ENCODE data around the gene PIGX. TPM values are rescaled to one million over a fixed set of nuclear protein-coding genes. Genes with fewer than 3 reads are reported as not detected.

Gene PIGX
- total and polyA plus RNA-seq, 4 donors = 5.1 to 10.0 (median 6.6) TPM

DNA sequence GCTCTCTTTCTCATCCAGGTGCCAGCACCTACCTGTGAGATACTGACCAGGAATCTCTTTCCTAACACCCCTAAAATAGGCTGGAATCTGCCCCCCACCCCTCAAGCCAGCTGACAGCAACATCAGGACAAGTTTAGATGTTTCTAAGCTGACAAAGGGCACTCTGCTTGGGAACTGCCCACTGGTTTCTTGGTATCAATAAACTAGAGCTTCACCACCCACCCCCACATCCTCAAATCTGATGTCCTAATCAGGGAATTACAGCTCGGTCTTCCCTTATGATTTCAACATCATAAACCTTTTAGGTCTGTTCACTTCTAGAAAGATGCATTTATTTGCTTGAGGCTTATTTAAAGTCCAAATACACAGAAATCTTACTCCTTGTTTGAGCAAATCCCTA, 34.8 kb upstream of the PIGX start:
- H3K4me1 ChIP-seq (ENCODE audit: control insufficient read depth in 4 of 4, insufficient read depth in 4 of 4, low read length in 3 of 4) = no peaks in the 10 kb centered on the region
- 30% methylated on average over 1 of the region's 1 CpG for WGBS
- DNase-seq (ENCODE audit: low spot score) = no peak
- H3K27ac ChIP-seq (ENCODE audit: low read depth in 1 of 2, low read length in 2 of 2) = no peak overlapping the region
- H3K4me3 ChIP-seq (ENCODE audit: low read depth in 1 of 3, low read length in 3 of 3) = no peak overlapping the region
- no peak overlapping the region for H3K9ac ChIP-seq (ENCODE audit: low read depth in 1 of 2, low read length in 2 of 2)
- TF ChIP-seq JUND (IDR thresholded peaks at IDR 0.05) = no peak
- no peak for TF ChIP-seq YY1 (IDR thresholded peaks at IDR 0.05)
- no peaks in the 10 kb centered on the region for H3K36me3 ChIP-seq (ENCODE audit: control insufficient read depth in 4 of 4, insufficient read depth in 3 of 4, low read depth in 1 of 4, low read length in 3 of 4)
- peaks cover 0 to 4% (median 0%) of the 10 kb centered on the region in 4 donors for H3K27me3 ChIP-seq (ENCODE audit: control insufficient read depth in 4 of 4, insufficient read depth in 4 of 4, low read length in 3 of 4)
- H3K9me3 ChIP-seq (ENCODE audit: control insufficient read depth in 4 of 4, low read length in 3 of 4) = no peaks in the 10 kb centered on the region

DNA sequence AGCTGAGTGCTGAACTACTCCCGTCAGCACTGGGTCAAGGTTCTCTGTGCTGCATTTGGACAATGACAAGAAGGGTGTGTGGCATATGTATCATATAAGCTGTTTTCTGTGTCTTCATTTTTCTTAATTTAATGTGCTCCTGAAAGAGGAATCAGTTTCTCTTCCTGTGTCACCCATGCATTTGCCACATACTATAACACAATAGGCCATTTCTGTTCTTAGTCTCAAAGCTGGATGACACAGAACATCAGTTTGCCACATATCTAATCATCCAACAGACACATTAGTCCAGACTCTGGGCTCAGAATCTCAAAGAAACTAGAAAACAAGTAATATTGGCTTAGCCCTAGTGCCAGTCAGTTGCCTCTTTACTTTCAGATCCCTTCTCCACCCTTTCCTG, 34.2 kb upstream of the PIGX start:
- Histone ChIP-seq H3K27me3 (ENCODE audit: control insufficient read depth in 4 of 4, insufficient read depth in 4 of 4, low read length in 3 of 4) (peaks cover 0 to 4% (median 0%) of the 10 kb centered on the region in 4 donors), H3K4me3 (ENCODE audit: low read depth in 1 of 3, low read length in 3 of 3) (no peak overlapping the region), H3K36me3 (ENCODE audit: control insufficient read depth in 4 of 4, insufficient read depth in 3 of 4, low read depth in 1 of 4, low read length in 3 of 4) (no peaks in the 10 kb centered on the region), H3K4me1 (ENCODE audit: control insufficient read depth in 4 of 4, insufficient read depth in 4 of 4, low read length in 3 of 4) (no peaks in the 10 kb centered on the region), H3K27ac (ENCODE audit: low read depth in 1 of 2, low read length in 2 of 2) (no peak overlapping the region), H3K9me3 (ENCODE audit: control insufficient read depth in 4 of 4, low read length in 3 of 4) (no peaks in the 10 kb centered on the region), H3K9ac (ENCODE audit: low read depth in 1 of 2, low read length in 2 of 2) (no peak overlapping the region)
- TF ChIP-seq, protein P1, sequence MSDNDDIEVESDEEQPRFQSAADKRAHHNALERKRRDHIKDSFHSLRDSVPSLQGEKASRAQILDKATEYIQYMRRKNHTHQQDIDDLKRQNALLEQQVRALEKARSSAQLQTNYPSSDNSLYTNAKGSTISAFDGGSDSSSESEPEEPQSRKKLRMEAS (IDR thresholded peaks at IDR 0.05) = no peak
- TF ChIP-seq RAD21 (IDR thresholded peaks at IDR 0.05) (no peak), GABPA (IDR thresholded peaks at IDR 0.05 in 1 of 2, conservative IDR thresholded peaks at IDR 0.05 in 1 of 2) (no peak), NR2F2 (IDR thresholded peaks at IDR 0.05) (no peak), JUND (IDR thresholded peaks at IDR 0.05) (no peak), FOXA2 (IDR thresholded peaks at IDR 0.05) (no peak), RXRA (IDR thresholded peaks at IDR 0.05) (no peak), EGR1 (IDR thresholded peaks at IDR 0.05; ENCODE audit: low read depth in 2 of 2) (no peak), FOXA1 (IDR thresholded peaks at IDR 0.05) (no peak), YY1 (IDR thresholded peaks at IDR 0.05) (no peak), TAF1 (conservative IDR thresholded peaks at IDR 0.05) (no peak)
- TF ChIP-seq, protein P2, sequence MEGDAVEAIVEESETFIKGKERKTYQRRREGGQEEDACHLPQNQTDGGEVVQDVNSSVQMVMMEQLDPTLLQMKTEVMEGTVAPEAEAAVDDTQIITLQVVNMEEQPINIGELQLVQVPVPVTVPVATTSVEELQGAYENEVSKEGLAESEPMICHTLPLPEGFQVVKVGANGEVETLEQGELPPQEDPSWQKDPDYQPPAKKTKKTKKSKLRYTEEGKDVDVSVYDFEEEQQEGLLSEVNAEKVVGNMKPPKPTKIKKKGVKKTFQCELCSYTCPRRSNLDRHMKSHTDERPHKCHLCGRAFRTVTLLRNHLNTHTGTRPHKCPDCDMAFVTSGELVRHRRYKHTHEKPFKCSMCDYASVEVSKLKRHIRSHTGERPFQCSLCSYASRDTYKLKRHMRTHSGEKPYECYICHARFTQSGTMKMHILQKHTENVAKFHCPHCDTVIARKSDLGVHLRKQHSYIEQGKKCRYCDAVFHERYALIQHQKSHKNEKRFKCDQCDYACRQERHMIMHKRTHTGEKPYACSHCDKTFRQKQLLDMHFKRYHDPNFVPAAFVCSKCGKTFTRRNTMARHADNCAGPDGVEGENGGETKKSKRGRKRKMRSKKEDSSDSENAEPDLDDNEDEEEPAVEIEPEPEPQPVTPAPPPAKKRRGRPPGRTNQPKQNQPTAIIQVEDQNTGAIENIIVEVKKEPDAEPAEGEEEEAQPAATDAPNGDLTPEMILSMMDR (IDR thresholded peaks at IDR 0.05; ENCODE audit: low read depth, low read length, missing input control) = no peak
- TF ChIP-seq, protein P3, sequence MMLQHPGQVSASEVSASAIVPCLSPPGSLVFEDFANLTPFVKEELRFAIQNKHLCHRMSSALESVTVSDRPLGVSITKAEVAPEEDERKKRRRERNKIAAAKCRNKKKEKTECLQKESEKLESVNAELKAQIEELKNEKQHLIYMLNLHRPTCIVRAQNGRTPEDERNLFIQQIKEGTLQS (IDR thresholded peaks at IDR 0.05) = no peak
- TF ChIP-seq, protein P4, sequence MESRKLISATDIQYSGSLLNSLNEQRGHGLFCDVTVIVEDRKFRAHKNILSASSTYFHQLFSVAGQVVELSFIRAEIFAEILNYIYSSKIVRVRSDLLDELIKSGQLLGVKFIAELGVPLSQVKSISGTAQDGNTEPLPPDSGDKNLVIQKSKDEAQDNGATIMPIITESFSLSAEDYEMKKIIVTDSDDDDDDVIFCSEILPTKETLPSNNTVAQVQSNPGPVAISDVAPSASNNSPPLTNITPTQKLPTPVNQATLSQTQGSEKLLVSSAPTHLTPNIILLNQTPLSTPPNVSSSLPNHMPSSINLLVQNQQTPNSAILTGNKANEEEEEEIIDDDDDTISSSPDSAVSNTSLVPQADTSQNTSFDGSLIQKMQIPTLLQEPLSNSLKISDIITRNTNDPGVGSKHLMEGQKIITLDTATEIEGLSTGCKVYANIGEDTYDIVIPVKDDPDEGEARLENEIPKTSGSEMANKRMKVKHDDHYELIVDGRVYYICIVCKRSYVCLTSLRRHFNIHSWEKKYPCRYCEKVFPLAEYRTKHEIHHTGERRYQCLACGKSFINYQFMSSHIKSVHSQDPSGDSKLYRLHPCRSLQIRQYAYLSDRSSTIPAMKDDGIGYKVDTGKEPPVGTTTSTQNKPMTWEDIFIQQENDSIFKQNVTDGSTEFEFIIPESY (IDR thresholded peaks at IDR 0.05) = no peak
- TF ChIP-seq, protein P5, sequence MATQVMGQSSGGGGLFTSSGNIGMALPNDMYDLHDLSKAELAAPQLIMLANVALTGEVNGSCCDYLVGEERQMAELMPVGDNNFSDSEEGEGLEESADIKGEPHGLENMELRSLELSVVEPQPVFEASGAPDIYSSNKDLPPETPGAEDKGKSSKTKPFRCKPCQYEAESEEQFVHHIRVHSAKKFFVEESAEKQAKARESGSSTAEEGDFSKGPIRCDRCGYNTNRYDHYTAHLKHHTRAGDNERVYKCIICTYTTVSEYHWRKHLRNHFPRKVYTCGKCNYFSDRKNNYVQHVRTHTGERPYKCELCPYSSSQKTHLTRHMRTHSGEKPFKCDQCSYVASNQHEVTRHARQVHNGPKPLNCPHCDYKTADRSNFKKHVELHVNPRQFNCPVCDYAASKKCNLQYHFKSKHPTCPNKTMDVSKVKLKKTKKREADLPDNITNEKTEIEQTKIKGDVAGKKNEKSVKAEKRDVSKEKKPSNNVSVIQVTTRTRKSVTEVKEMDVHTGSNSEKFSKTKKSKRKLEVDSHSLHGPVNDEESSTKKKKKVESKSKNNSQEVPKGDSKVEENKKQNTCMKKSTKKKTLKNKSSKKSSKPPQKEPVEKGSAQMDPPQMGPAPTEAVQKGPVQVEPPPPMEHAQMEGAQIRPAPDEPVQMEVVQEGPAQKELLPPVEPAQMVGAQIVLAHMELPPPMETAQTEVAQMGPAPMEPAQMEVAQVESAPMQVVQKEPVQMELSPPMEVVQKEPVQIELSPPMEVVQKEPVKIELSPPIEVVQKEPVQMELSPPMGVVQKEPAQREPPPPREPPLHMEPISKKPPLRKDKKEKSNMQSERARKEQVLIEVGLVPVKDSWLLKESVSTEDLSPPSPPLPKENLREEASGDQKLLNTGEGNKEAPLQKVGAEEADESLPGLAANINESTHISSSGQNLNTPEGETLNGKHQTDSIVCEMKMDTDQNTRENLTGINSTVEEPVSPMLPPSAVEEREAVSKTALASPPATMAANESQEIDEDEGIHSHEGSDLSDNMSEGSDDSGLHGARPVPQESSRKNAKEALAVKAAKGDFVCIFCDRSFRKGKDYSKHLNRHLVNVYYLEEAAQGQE (IDR thresholded peaks at IDR 0.05) = no peak
- no peak for DNase-seq (ENCODE audit: low spot score)
- 65% methylated on average over 1 of the region's 1 CpG for WGBS

All from liver (tissue), 9 donors.